Fibroblast of upper back skin (primary cell): Measurements from ENCODE around the gene LIPC.

ENCODE experiments used
- DNase-seq: peaks from one replicate; pipeline ENCODE4 v3.0.0-alpha.2; 2013

LIPC gene

GRCh38 chr15:58520936-58521292 lies 89.1 kb downstream of the LIPC start:
- DNase-seq = no peak

GRCh38 chr15:58521293-58521991 lies 89.7 kb downstream of the LIPC start:
- peak; percentile 89 for DNase-seq

- DNase-seq = no peak
Observed at GRCh38 chr15:58522391-58522790, 90.6 kb downstream of the LIPC start.

- DNase-seq = no peak
Observed at GRCh38 chr15:58522865-58523264, 91.1 kb downstream of the LIPC start.

- DNase-seq = no peak
Observed at GRCh38 chr15:58523634-58524033, 91.8 kb downstream of the LIPC start.

- no peak for DNase-seq
Observed at GRCh38 chr15:58524247-58524646, 92.5 kb downstream of the LIPC start.

GRCh38 chr15:58525991-58526421 lies 94.2 kb downstream of the LIPC start:
- DNase-seq = no peak

- no peak for DNase-seq
Observed at GRCh38 chr15:58526647-58527192, 94.9 kb downstream of the LIPC start.

GRCh38 chr15:58527573-58528187 lies 95.9 kb downstream of the LIPC start:
- DNase-seq = no peak

- peak; percentile 68 for DNase-seq
Observed at GRCh38 chr15:58528188-58528870, 96.5 kb downstream of the LIPC start.

GRCh38 chr15:58529041-58529440 lies 97.2 kb downstream of the LIPC start:
- no peak for DNase-seq

GRCh38 chr15:58530056-58530590 lies 98.3 kb downstream of the LIPC start:
- no peak for DNase-seq

- DNase-seq = no peak
Observed at GRCh38 chr15:58532126-58532525, 100.3 kb downstream of the LIPC start.

GRCh38 chr15:58534556-58534955 lies 102.8 kb downstream of the LIPC start:
- DNase-seq = no peak

GRCh38 chr15:58535337-58535736 lies 103.5 kb downstream of the LIPC start:
- no peak for DNase-seq

GRCh38 chr15:58535894-58536293 lies 104.1 kb downstream of the LIPC start:
- no peak for DNase-seq

GRCh38 chr15:58536414-58536813 lies 104.6 kb downstream of the LIPC start:
- no peak for DNase-seq

GRCh38 chr15:58537033-58537432 lies 105.2 kb downstream of the LIPC start:
- no peak for DNase-seq

- no peak for DNase-seq
Observed at GRCh38 chr15:58538225-58538727, 106.5 kb downstream of the LIPC start.

- no peak for DNase-seq
Observed at GRCh38 chr15:58538901-58539300, 107.1 kb downstream of the LIPC start.

- DNase-seq = no peak
Observed at GRCh38 chr15:58539548-58539947, 107.8 kb downstream of the LIPC start.

GRCh38 chr15:58541410-58542087 lies 109.8 kb downstream of the LIPC start:
- DNase-seq = no peak
